ENCODE measurements around the gene CPXM2.

The CPXM2 gene

GRCh38 chr10:123868038-123869019, 23.3 kb downstream of the CPXM2 start:
- no peak for DNase-seq

GRCh38 chr10:123865880-123866279, 25.7 kb downstream of the CPXM2 start:
- DNase-seq: no peak

GRCh38 chr10:123865350-123865749, 26.3 kb downstream of the CPXM2 start:
- no peak for DNase-seq

- no peak for DNase-seq
Measured at GRCh38 chr10:123864923-123865322, 26.7 kb downstream of the CPXM2 start.

GRCh38 chr10:123863721-123864482, 27.7 kb downstream of the CPXM2 start:
- DNase-seq: no peak

- DNase-seq: no peak
Measured at GRCh38 chr10:123863183-123863575, 28.4 kb downstream of the CPXM2 start.

- no peak for DNase-seq
Measured at GRCh38 chr10:123862421-123863182, 29.0 kb downstream of the CPXM2 start.

GRCh38 chr10:123860856-123861255, 30.8 kb downstream of the CPXM2 start:
- no peak for DNase-seq

GRCh38 chr10:123860209-123860608, 31.4 kb downstream of the CPXM2 start:
- DNase-seq: no peak

GRCh38 chr10:123859653-123860050, 32.0 kb downstream of the CPXM2 start:
- no peak for DNase-seq

GRCh38 chr10:123858907-123859652, 32.5 kb downstream of the CPXM2 start:
- no peak for DNase-seq

- no peak for DNase-seq
Measured at GRCh38 chr10:123858077-123858681, 33.4 kb downstream of the CPXM2 start.

- no peak for DNase-seq
Measured at GRCh38 chr10:123857616-123858015, 34.0 kb downstream of the CPXM2 start.

- DNase-seq: no peak
Measured at GRCh38 chr10:123855008-123855684, 36.5 kb downstream of the CPXM2 start.

- no peak for DNase-seq
Measured at GRCh38 chr10:123854498-123854897, 37.1 kb downstream of the CPXM2 start.

- DNase-seq: no peak
Measured at GRCh38 chr10:123854003-123854402, 37.6 kb downstream of the CPXM2 start.

GRCh38 chr10:123852411-123852951, 39.1 kb downstream of the CPXM2 start:
- no peak for DNase-seq

GRCh38 chr10:123848564-123849457, 42.8 kb downstream of the CPXM2 start:
- no peak for DNase-seq

- no peak for DNase-seq
Measured at GRCh38 chr10:123847686-123848432, 43.7 kb downstream of the CPXM2 start.

Data from suppressor macrophage (primary cell).